HG03095 (cell line): Measurements from ENCODE around the gene RAD51B.

Source experiments
- ATAC-seq: cut with Tn5 transposase; IDR thresholded peaks from one replicate; pipeline ENCODE4 v1.9.1; 2021; ENCODE audit warnings: moderate library complexity; ENCODE audit not compliant: unreplicated experiment

Gene RAD51B

GRCh38 chr14:68343534-68344118 lies 524.0 kb downstream of the RAD51B start:
- ATAC-seq, result no peak

- no peak for ATAC-seq
Measured at GRCh38 chr14:68345738-68346137, 526.2 kb downstream of the RAD51B start.

GRCh38 chr14:68346556-68347343 lies 527.2 kb downstream of the RAD51B start:
- ATAC-seq, result no peak

- no peak for ATAC-seq
Measured at GRCh38 chr14:68349900-68350629, 530.5 kb downstream of the RAD51B start.

- no peak for ATAC-seq
Measured at GRCh38 chr14:68355415-68355814, 535.8 kb downstream of the RAD51B start.

- ATAC-seq, result no peak
Measured at GRCh38 chr14:68357777-68358176, 538.2 kb downstream of the RAD51B start.

GRCh38 chr14:68358500-68358899 lies 538.9 kb downstream of the RAD51B start:
- no peak for ATAC-seq

GRCh38 chr14:68359022-68359836 lies 539.6 kb downstream of the RAD51B start:
- no peak for ATAC-seq

GRCh38 chr14:68359837-68360552 lies 540.4 kb downstream of the RAD51B start:
- no peak for ATAC-seq

GRCh38 chr14:68361231-68361630 lies 541.7 kb downstream of the RAD51B start:
- no peak for ATAC-seq

GRCh38 chr14:68362846-68363245 lies 543.3 kb downstream of the RAD51B start:
- no peak for ATAC-seq

GRCh38 chr14:68363466-68363842 lies 543.9 kb downstream of the RAD51B start:
- no peak for ATAC-seq

- ATAC-seq, result no peak
Measured at GRCh38 chr14:68363843-68364767, 544.5 kb downstream of the RAD51B start.

GRCh38 chr14:68364792-68365192 lies 545.2 kb downstream of the RAD51B start:
- ATAC-seq, result no peak

- no peak for ATAC-seq
Measured at GRCh38 chr14:68365228-68365627, 545.6 kb downstream of the RAD51B start.

GRCh38 chr14:68366656-68367055 lies 547.1 kb downstream of the RAD51B start:
- ATAC-seq, result no peak

GRCh38 chr14:68367536-68367935 lies 548.0 kb downstream of the RAD51B start:
- no peak for ATAC-seq

- no peak for ATAC-seq
Measured at GRCh38 chr14:68368850-68369249, 549.3 kb downstream of the RAD51B start.

GRCh38 chr14:68369281-68370056 lies 549.9 kb downstream of the RAD51B start:
- ATAC-seq, result peak; percentile 42
